Measurements from ENCODE around the gene TATDN2.
"Not testable (repeated sequence)": the region's sequence is repeated elsewhere in the genome, so short reads cannot be mapped to it uniquely, and the experiment has no call there.

Gene TATDN2

DNA sequence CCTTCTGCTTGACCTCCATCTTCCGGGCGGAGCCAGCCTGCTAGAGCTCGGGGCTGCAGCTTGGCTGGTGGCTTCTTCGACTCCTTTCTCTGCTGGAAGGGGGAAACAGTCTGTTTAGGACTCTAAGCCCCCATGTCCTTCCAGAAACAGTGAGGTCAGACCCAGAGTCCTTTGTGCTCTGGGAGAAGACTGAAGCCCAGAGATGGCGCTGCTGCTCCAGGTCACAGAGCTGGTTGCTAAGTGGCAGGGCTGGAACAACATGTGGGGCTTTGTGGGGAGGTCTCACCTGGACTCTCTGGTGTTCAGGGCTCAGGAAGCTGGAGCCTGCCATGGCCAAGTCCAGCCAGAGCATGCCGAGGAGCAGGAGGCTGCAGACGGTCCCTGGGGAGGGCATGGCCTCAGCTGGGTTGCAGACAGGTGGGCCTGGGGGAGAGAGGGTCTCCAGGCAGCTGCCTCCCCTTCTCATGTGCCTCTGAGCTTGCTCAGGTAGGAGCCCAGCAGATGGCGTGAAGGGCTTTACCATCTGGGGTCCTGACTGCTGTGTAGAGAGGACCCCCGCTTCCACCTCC is 41.6 kb downstream of the TATDN2 start:
- TF ChIP-seq, protein P1, sequence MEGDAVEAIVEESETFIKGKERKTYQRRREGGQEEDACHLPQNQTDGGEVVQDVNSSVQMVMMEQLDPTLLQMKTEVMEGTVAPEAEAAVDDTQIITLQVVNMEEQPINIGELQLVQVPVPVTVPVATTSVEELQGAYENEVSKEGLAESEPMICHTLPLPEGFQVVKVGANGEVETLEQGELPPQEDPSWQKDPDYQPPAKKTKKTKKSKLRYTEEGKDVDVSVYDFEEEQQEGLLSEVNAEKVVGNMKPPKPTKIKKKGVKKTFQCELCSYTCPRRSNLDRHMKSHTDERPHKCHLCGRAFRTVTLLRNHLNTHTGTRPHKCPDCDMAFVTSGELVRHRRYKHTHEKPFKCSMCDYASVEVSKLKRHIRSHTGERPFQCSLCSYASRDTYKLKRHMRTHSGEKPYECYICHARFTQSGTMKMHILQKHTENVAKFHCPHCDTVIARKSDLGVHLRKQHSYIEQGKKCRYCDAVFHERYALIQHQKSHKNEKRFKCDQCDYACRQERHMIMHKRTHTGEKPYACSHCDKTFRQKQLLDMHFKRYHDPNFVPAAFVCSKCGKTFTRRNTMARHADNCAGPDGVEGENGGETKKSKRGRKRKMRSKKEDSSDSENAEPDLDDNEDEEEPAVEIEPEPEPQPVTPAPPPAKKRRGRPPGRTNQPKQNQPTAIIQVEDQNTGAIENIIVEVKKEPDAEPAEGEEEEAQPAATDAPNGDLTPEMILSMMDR (conservative IDR thresholded peaks at IDR 0.05; ENCODE audit: low read depth, low read length), result no peak
- no peak for DNase-seq (ENCODE audit: low read depth)

DNA sequence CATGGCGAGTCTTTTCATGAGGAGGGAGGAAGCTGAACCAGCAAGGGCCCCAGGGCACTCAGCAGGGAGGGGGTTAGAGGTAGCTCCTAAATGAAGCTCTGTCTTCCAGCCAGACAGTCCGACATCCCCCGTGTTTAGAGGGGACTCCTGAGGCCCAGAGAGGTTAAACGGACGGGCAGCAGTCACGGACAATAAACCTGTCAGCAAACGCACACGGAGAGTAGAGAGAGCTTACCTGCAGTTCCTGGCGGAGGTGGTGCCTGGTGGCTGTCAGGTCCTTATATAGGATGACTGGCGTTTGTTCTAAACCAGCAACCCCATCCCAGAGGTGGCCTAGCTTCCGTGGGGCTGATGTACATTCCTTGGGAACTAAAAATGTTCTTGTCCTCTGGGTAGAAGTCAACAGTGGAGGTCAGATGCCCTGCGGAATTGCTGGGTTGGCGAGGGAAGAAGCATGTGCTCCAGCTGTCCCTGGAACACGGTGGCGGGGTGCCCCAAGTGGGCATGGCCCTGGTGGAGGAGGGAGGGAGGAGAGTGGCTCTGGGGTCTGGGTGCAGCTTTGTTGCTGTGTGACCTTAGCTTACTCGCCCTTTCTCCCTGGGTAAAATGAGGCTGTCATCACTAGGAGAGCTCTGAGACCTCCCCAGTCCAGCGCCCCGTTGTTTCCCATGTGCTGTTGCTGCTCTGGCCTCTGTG is 42.4 kb downstream of the TATDN2 start:
- no peak overlapping the region for H3K4me3 ChIP-seq (ENCODE audit: low read depth, low read length)
- TF ChIP-seq, protein P1 (conservative IDR thresholded peaks at IDR 0.05; ENCODE audit: low read depth, low read length), result no peak
- DNase-seq (ENCODE audit: low read depth), result no peak

More for the DNA sequence above, 41.6 kb downstream of the TATDN2 start:
- H3K4me3 ChIP-seq (ENCODE audit: low read depth, low read length), result no peak overlapping the region

DNA sequence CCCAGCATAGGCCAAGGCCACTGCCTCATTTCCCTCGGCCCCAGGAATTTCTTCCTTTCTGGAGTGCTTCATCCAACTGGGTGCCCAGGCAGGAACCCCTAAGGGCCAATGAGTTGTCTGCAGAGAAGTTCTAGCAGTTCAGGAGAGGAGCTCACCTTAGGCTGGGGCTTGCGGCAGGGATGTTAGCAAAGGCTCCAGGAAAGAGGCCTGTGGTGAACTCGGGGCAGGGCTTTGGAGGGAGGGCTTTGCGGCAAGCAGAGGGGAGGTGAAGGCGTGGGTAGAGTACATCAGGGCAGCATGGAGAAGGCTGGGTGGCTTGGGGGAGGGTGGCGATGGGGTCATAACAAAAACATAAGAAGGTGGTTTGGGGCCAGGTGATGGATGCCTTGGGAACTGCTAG is 43.4 kb downstream of the TATDN2 start:
- no peak for DNase-seq (ENCODE audit: low read depth)
- no peak overlapping the region for H3K4me3 ChIP-seq (ENCODE audit: low read depth, low read length)
- TF ChIP-seq, protein P1 (conservative IDR thresholded peaks at IDR 0.05; ENCODE audit: low read depth, low read length), result no peak

DNA sequence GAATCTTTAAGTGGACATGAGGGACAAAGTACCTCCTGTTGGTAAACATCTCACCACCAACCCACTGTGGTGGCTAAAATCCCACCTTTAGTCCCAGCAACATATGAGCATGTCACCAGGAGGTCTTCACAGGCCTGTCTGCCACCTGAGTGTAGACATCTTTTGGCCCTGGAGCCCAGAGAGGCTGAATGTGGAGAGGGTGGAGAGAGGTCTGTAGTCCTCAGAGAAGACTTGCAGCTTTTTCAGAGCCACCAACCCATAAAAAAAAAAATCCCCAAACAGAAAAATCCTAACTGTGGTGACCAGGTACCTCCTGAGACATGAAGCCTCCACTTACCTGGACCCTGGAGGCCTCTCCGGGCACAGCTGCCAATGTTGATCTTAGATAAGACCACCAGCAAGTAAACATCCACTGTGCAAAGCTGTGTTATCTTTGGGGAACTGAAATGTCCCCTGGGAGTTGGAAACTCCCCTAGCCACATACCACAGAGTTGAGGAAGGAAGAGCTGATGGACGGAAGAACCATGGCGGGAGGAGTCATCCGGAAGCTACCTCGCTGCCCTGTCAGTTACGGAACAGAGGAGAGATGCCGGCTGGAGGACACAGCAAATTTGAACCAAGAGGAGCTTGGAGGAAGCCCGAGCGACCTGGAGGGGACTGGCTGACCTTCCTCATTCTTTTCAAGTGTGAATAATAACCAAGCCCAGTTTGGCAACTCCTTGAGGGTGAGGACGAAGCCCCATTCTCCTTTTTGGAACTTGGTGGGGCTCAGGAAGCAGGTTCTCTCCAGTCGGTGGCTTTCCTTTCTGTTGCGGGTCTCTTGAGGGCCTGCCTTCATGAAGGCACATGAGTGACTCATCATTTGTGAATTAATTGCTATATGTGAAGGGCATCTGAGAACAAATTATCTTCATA is 44.5 kb downstream of the TATDN2 start, which contains the start of gene GHRL:
Gene GHRL (minus strand): TSS at position 443 of the 915 bp plus-strand sequence. CDS start 2,767 bp downstream, outside the sequence.
- no peak within 1 kb of the TSS for H3K4me3 ChIP-seq (ENCODE audit: low read depth, low read length)
- peak; percentile 68 for DNase-seq (ENCODE audit: low read depth)
- TF ChIP-seq, protein P1 (conservative IDR thresholded peaks at IDR 0.05; ENCODE audit: low read depth, low read length), result no peak

DNA sequence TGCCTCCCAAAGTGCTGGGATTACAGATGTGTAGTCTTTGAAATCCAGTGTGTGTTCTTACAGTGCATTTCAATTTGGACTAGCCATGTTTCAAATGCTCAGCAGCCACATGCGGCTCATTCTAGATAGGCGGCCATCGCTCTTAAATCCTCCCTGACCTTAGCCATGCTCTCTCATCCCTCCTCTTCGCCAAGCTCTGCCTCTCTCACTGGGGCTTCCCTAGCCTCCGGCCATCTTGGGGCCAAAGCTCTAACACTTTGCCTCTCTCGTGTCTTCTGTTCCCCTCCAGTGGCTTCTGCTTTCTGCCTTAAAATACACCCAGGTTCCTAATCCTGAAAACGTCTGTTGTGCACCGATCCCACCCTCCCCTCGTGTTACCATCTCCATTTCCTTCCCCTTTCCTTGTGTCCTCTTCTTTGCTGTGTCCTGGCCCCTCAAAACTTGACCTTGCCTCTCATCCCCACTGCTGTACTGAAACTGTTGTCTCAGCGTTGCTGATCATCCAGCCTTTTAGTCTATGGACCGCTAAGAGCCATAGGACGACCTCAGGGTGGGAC is 45.8 kb downstream of the TATDN2 start:
- H3K4me3 ChIP-seq (ENCODE audit: low read depth, low read length), result no peak overlapping the region
- TF ChIP-seq, protein P1 (conservative IDR thresholded peaks at IDR 0.05; ENCODE audit: low read depth, low read length), result no peak
- no peak for DNase-seq (ENCODE audit: low read depth)

DNA sequence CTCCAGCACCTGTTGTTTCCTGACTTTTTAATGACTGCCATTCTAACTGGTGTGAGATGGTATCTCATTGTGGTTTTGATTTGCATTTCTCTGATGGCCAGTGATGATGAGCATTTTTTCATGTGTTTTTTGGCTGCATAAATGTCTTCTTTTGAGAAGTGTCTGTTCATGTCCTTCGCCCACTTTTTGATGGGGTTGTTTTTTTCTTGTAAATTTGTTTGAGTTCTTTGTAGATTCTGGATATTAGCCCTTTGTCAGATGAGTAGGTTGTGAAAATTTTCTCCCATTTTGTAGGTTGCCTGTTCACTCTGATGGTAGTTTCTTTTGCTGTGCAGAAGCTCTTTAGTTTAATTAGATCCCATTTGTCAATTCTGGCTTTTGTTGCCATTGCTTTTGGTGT is 49.8 kb downstream of the TATDN2 start:
- not testable (repeated sequence) for H3K4me3 ChIP-seq (ENCODE audit: low read depth, low read length); DNase-seq (ENCODE audit: low read depth)

DNA sequence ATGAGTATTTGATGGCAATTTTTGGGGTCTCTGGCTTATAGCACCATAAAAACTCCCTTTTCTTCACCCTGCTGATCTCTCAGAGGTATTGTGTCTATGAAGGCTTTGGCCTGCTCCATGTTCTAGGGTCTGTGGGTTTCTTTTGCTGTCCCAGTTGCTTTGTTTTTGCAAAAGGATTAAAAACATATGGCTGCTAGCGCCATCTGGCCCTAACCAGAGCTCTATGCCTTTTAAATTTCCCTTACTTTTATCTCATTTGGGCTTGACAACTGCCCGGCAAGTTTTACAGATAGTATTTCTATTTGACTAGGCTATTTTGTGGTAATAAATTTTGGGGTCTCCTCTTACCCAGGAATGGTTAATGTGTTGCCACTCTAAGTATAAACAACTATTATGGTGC is 50.9 kb downstream of the TATDN2 start:
- TF ChIP-seq, protein P1 (conservative IDR thresholded peaks at IDR 0.05; ENCODE audit: low read depth, low read length), result peak; percentile 52
- H3K4me3 ChIP-seq (ENCODE audit: low read depth, low read length), result no peak overlapping the region
- peak; percentile 56 for DNase-seq (ENCODE audit: low read depth)

All from choroid plexus epithelial cell (primary cell).